ENCODE data around the gene ELMO2.

GRCh38 chr20:46368902-46369268, 37.5 kb downstream of the ELMO2 start:
- TF ChIP-seq PATZ1 (CRISPR knock-in tag; IDR thresholded peaks at IDR 0.05; ENCODE audit: borderline replicate concordance): no peak
- no peak for TF ChIP-seq ARNTL (CRISPR knock-in tag; IDR thresholded peaks at IDR 0.05; ENCODE audit: borderline replicate concordance, low read depth)
- no peak for TF ChIP-seq OSR1 (CRISPR knock-in tag; IDR thresholded peaks at IDR 0.05)
- no peak for TF ChIP-seq BACH2 (CRISPR knock-in tag; IDR thresholded peaks at IDR 0.05; ENCODE audit: borderline replicate concordance)
- no peak for TF ChIP-seq SNAI2 (CRISPR knock-in tag; IDR thresholded peaks at IDR 0.05)
- no peak for TF ChIP-seq ZNF565 (CRISPR knock-in tag; conservative IDR thresholded peaks at IDR 0.05; ENCODE audit: low read depth)
- TF ChIP-seq ZNF70 (CRISPR knock-in tag; IDR thresholded peaks at IDR 0.05): no peak
- TF ChIP-seq RARB (CRISPR knock-in tag; IDR thresholded peaks at IDR 0.05): no peak
- TF ChIP-seq, protein P1, sequence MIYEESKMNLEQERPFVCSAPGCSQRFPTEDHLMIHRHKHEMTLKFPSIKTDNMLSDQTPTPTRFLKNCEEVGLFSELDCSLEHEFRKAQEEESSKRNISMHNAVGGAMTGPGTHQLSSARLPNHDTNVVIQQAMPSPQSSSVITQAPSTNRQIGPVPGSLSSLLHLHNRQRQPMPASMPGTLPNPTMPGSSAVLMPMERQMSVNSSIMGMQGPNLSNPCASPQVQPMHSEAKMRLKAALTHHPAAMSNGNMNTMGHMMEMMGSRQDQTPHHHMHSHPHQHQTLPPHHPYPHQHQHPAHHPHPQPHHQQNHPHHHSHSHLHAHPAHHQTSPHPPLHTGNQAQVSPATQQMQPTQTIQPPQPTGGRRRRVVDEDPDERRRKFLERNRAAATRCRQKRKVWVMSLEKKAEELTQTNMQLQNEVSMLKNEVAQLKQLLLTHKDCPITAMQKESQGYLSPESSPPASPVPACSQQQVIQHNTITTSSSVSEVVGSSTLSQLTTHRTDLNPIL (CRISPR knock-in tag; IDR thresholded peaks at IDR 0.05; ENCODE audit: low read depth): no peak
- no peak for TF ChIP-seq TOX (CRISPR knock-in tag; IDR thresholded peaks at IDR 0.05; ENCODE audit: borderline replicate concordance)

Measured in SK-N-SH treated with all-trans-retinoic acid at 6 μM for 48 hours (cell line).